Naive thymus-derived CD8-positive, alpha-beta T cell (primary cell): ENCODE results near the gene RITA1. TPM values are rescaled to one million over a fixed set of nuclear protein-coding genes. Genes with fewer than 3 reads are reported as not detected.
A peak's percentile ranks its signal among the peaks of the same experiment; 100 is the strongest.

Experiments
- ATAC-seq, 2 donors: fragments of 150-1000 bp; cut with Tn5 transposase in 1 of 2; sonication (Bioruptor Pico), chemical (Tn5 transposase) in 1 of 2; 1 replicate in 1 of 2; 2 replicates in 1 of 2; pipeline ENCODE4 v1.10.0; 2021; ENCODE audit warnings: mild to moderate bottlenecking in 2 of 2, moderate library complexity in 2 of 2
- POLR2A ChIA-PET: fragments of 350-600 bp; sonication (Branson Sonifier 250); formaldehyde crosslinking; loops from one replicate; lab custom pipeline; 2021; ENCODE audit warnings: antibody characterized with exemption; lab: Charles Lee
- DNase-seq, 10 donors: peaks; one replicate each; pipeline versions ENCODE4 v3.0.0 to v3.0.0-alpha.2; 2020 to 2022
- H3K27ac Mint-ChIP-seq, 10 donors: one replicate each; pipeline ENCODE4 v1.8.0; 2020 to 2022; ENCODE audit warnings: mild to moderate bottlenecking in 10 of 10, mixed read lengths in 10 of 10, moderate library complexity in 4 of 10, inconsistent platforms in 1 of 10
- H3K27me3 Mint-ChIP-seq, 5 donors: one replicate each; pipeline ENCODE4 v1.8.0; 2021 to 2022; ENCODE audit warnings: mixed read lengths in 5 of 5
- H3K36me3 Mint-ChIP-seq, 3 donors: one replicate each; pipeline ENCODE4 v1.8.0; 2020 to 2022; ENCODE audit warnings: mixed read lengths in 3 of 3, mild to moderate bottlenecking in 2 of 3, inconsistent platforms in 1 of 3
- H3K4me1 Mint-ChIP-seq, 4 donors: one replicate each; pipeline ENCODE4 v1.8.0; 2021 to 2022; ENCODE audit warnings: mixed read lengths in 4 of 4
- H3K4me3 Mint-ChIP-seq, 10 donors: one replicate each; pipeline ENCODE4 v1.8.0; 2020 to 2022; ENCODE audit warnings: mild to moderate bottlenecking in 10 of 10, mixed read lengths in 10 of 10, moderate library complexity in 6 of 10, inconsistent platforms in 1 of 10
- H3K9me3 Mint-ChIP-seq, 9 donors: one replicate each; pipeline ENCODE4 v1.8.0; 2020 to 2022; ENCODE audit warnings: mixed read lengths in 9 of 9, mild to moderate bottlenecking in 3 of 9, inconsistent platforms in 1 of 9, moderate library complexity in 1 of 9
- polyA plus RNA-seq, 3 donors: library from polyadenylated mRNA; unstranded; fragments of 300-500 nt; fragmentation: Illumina TruSeq; gene quantifications; one replicate each; pipeline ENCODE4 v1.2.3, GENCODE V29; 2021
- total RNA-seq, 8 experiments: library from RNA in 2 of 8; stranded (reverse) in 2 of 8; gene quantifications; one replicate each; pipeline ENCODE4 v1.2.3 and lab custom pipeline; 2021 to 2026

The RITA1 gene
- total and polyA plus RNA-seq, 5 experiments from 2014 or later = 12.8 to 26.2 (median 22.9) TPM

DNA sequence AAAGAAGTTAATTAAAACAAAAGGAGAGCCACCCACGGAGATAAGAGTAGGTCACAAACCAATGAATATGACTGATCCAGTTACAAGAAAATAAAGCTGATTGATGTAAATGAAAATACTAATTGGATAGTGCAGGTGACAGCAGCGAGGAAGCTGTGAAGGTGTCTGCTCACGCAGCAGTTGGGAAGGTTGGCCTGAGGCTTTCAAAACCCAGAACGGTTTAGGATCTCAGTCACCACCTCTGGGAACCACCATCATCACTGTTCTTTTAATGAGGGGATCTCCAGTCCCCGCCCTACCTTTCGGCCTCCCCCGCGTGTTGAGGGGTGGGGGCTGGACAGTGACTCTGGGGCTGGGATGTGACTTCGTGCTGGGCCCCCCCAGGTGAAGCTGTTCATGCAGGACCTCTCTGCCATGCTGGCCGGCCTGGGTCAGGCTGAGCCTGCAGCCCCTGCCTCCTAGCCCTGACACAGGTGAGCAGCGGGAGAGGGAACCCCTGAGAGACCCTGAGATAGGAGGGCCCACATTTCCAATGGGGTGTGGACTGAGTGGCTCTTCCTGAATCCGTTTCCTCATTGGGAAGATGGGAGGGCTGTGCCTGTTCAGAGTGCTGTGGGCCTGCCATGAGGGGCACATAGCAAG is 28.2 kb upstream of the RITA1 start:
- DNase-seq (no peak), ATAC-seq (no peak)
- Mint-ChIP-seq H3K27me3 (peaks cover 0 to 15% (median 0%) of the 10 kb centered on the region in 5 donors), H3K4me3 (no peak overlapping the region), H3K9me3 (no peaks in the 10 kb centered on the region), H3K36me3 (peaks cover 0 to 44% (median 10%) of the 10 kb centered on the region in 3 donors), H3K27ac (peak overlapping the region in 3 of 10 donors; percentile 19 to 42 (median 30)), H3K4me1 (peaks cover 6 to 32% (median 14%) of the 10 kb centered on the region in 4 donors)
- POLR2A ChIA-PET = no interaction called here

DNA sequence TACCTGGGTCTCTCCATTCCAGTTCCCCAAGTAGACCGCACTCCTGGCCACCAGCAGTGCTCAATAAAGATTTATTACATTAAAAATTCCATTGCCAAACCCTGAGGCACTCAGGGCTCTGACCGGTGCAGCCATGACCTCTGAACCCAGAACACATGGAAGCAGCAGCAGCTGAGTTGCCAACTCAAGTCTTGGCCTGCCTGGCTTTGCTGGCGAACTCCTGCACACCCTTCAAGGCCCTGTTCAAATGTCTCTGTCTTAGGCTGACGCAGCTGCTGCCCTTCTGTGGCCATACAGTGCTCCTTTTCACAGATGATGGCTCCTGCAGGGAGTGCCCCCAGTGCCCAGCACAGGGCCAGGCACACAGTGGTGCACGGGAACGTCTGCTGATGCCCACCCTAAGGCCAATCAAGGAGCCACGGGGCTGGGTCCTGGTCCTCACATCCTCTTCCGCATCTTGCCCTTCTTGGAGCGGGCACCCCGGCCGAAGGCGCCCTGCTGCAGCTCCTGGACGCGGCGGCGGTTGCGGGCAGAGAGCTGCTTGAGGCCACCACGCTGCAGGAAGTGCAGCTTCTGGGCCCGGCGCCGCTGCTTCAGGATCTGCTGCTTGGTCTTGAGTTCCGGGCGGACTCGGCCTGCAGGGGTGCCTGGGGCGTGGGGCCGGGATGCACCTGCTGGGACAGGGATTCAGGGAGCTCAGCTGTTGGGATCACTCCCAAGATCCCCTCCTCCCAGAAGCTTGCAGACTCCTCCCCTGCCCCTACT is 26.9 kb upstream of the RITA1 start:
- ATAC-seq = no peak
- no peaks in the 10 kb centered on the region for H3K9me3 Mint-ChIP-seq
- POLR2A ChIA-PET = no interaction called here
- H3K27ac Mint-ChIP-seq = peak overlapping the region in 1 of 10 donors; percentile 42
- DNase-seq = no peak
- H3K36me3 Mint-ChIP-seq = peaks cover 0 to 55% (median 16%) of the 10 kb centered on the region in 3 donors
- H3K4me3 Mint-ChIP-seq = peak overlapping the region in 1 of 10 donors; percentile 71
- H3K27me3 Mint-ChIP-seq = peaks cover 0 to 13% (median 0%) of the 10 kb centered on the region in 5 donors
- H3K4me1 Mint-ChIP-seq = peaks cover 0 to 23% (median 7%) of the 10 kb centered on the region in 4 donors

DNA sequence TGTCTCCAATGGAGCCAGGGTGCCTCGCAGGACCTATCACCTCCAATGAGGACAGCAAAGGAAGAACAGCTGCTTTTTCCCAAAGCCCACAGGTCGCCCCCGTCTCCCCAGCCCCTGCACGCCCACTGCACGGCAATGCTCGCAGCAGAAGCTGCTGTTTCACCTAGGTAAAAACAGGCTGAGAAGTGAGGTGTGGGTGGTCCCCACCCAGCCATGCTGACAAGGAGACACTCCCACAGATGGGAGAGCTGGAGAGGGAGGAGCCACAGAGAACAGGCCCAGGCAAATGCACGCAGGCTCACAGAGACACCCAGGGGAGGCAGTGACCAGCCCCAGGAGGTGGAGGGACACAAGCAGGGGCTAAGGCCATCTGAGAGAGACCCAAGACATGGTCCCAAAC is 25.6 kb upstream of the RITA1 start:
- Mint-ChIP-seq H3K27me3 (peaks cover 0 to 8% (median 0%) of the 10 kb centered on the region in 5 donors), H3K9me3 (no peaks in the 10 kb centered on the region), H3K36me3 (peaks cover 0 to 63% (median 17%) of the 10 kb centered on the region in 3 donors), H3K4me1 (peaks cover 0 to 15% (median 3%) of the 10 kb centered on the region in 4 donors), H3K4me3 (no peak overlapping the region), H3K27ac (no peak overlapping the region)
- POLR2A ChIA-PET = no interaction called here
- ATAC-seq (no peak), DNase-seq (no peak)

DNA sequence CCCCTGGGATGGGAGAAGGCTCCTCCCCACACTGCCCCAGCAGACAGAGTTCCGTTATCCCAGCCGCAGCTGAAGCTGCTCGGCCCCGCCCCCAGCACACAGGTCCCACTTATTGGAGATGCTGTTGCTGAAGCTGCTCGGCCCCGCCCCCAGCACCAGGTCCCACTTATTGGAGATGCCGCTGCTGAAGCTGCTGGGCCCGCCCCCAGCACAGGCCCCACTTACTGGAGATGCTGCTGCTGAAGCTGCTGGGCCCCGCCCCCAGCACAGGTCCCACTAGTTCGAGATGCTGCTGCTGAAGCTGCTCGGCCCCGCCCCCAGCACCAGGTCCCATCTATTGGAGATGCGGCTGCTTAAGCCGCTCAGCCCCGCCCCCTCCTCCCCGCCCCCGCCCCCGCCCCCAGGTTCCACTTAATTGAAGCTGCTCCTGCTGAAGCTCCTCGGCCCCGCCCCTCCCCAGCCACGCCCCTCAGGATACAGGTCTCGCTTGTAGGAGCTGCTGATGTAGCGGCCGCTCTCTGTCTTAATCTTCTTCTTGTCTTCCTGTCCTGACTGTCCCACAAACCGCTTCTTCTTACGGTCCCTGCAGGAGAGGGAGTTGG is 24.0 kb upstream of the RITA1 start:
- ATAC-seq = no peak

DNA sequence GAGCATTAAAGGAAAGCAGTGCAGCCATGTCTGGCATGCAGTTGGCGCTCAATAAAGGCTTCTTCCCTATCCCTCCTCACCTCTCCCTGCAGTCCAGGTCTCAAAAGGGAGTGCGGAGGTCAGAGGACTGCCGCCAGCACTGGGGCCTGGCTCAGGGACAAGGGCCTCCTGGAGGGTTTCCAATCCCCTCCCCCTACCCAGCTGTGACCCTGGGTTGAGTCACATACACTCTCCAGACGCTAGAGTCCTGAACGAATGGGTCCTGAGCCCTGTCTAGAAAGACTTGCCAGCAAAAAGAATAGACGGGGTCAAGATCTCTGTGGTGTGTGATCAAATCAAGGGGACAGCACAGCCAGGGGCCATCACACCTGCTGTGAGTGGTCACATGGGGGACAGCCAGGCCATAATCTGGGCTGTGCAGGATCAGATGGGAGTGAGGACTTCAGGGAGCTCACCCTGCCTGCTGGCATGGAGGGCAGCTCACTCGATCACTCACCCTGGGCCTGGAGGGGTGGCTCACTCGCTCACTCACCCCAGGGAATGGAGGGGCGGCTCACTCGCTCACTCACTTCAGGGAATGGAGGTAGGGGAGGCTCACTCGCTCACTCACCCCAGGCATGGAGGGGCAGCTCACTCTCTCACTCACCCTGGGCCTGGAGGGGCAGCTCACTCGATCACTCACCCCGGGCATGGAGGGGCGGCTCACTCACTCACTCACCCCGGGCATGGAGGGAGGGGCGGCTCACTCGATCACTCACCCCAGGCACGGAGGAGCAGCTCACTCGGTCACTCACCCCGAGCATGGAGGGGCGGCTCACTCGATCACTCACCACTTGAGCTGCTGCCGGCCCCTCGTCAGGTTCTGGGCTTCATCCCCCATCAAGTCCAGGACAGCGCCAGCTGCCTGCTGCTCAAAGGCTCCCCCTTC is 23.2 kb upstream of the RITA1 start:
- H3K36me3 Mint-ChIP-seq = peaks cover 0 to 83% (median 23%) of the 10 kb centered on the region in 3 donors
- H3K4me1 Mint-ChIP-seq = peaks cover 0 to 2% (median 0%) of the 10 kb centered on the region in 4 donors
- no peaks in the 10 kb centered on the region for H3K9me3 Mint-ChIP-seq
- H3K27ac Mint-ChIP-seq = peak overlapping the region in 1 of 10 donors; percentile 73
- DNase-seq = no peak
- H3K27me3 Mint-ChIP-seq = no peaks in the 10 kb centered on the region
- ATAC-seq = no peak
- POLR2A ChIA-PET = interaction anchor here (0.6 kb wide), 1 partner anchor 108 kb away, joined by 4 read pairs; no protein-coding TSS in a partner anchor
- H3K4me3 Mint-ChIP-seq = no peak overlapping the region

More for the DNA sequence above, 24.0 kb upstream of the RITA1 start:
- Mint-ChIP-seq H3K27me3 (no peaks in the 10 kb centered on the region), H3K9me3 (no peaks in the 10 kb centered on the region), H3K4me3 (no peak overlapping the region), H3K27ac (peak overlapping the region in 1 of 10 donors; percentile 71), H3K36me3 (peaks cover 0 to 77% (median 21%) of the 10 kb centered on the region in 3 donors), H3K4me1 (peaks cover 0 to 5% (median under 1%) of the 10 kb centered on the region in 4 donors)
- DNase-seq = no peak
- POLR2A ChIA-PET = no interaction called here

DNA sequence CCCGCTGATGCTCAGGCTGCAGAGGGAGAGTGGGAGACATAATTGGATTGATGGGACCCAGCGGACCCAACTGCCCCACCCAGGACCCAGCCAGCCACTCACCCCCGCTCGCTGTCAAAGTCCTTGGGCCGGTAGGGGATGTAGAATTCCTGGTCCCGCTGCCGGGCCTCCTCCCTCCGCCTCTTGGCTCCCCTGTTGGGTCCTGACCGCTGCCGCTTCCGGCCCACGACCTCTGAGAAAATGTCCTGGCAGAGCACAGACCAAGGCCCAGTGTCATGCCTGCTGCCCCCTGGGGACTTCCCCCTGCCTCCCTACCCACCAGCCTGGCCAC is 22.5 kb upstream of the RITA1 start:
- no peak for DNase-seq
- no peaks in the 10 kb centered on the region for H3K27me3 Mint-ChIP-seq
- POLR2A ChIA-PET = no interaction called here
- peaks cover 0 to 80% (median 23%) of the 10 kb centered on the region in 3 donors for H3K36me3 Mint-ChIP-seq
- H3K9me3 Mint-ChIP-seq = no peaks in the 10 kb centered on the region
- H3K4me1 Mint-ChIP-seq = peaks cover 0 to 2% (median 0%) of the 10 kb centered on the region in 4 donors
- no peak for ATAC-seq
- no peak overlapping the region for H3K27ac Mint-ChIP-seq
- H3K4me3 Mint-ChIP-seq = no peak overlapping the region

DNA sequence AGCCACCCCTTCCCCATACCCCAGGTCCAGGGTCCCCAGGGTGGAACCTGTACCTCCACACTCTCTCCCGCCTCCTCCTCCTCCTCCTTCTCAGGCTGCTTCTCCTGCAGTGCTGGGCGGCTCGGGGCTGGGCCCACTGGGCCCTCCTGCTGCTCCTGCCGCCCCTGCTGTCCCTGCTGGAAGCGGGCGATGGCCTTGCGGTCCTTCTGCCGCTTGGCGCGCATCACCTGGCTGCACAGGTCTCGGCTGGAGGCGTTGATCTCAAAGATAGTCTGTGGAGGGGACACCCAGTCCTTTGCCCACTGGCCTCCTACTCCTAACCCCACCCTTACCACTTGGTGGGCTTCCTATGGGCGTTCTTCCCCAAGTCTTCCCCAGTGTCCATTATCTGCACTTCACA is 21.5 kb upstream of the RITA1 start:
- DNase-seq = no peak
- Mint-ChIP-seq H3K27me3 (no peaks in the 10 kb centered on the region), H3K4me1 (peaks cover 0 to 2% (median 0%) of the 10 kb centered on the region in 4 donors), H3K36me3 (peaks cover 0 to 78% (median 25%) of the 10 kb centered on the region in 3 donors), H3K9me3 (no peaks in the 10 kb centered on the region), H3K4me3 (no peak overlapping the region), H3K27ac (no peak overlapping the region)
- ATAC-seq = no peak
- POLR2A ChIA-PET = no interaction called here

DNA sequence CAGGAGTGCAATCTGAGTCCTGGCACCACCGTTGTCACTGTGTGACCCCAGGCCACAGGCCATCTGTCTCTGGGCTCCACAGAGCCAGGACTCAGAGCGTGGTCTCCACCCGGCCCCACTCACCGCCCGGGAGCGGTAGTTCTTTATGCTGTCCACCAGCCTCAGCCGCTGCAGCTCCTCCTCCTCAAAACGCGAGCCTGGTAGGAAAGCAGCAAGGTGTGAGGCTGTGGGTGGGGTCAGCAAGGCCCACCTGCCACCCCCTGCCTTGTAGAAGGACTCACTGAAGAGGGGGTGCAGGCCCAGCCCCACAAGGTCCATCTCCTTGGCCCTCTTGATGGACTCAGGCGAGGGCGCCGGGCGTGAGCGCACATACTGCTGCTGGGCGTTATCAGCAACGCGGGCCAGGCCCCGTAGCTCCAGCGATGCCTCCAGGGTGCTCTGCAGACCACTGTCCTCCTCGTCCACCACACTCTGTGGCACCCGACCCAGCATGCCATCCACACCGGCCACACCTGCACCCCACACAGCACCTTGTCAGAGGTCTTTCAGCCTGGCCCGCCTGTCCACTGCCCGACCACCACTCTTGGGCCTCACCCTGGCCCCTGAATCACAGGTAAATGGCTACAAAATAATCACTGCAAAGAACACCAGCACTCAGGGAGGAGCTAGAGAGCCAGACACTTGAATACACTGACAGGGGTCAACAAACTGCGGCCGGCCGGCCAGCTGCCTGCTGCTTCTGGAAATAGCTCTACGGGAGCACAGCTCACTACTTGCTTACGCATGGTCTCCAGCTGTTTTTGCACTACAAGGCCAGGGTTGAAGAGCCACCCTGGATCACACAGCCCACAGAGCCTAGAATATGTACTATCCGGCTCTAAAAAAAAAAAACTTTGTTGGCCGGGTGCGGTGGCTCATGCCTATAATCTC is 19.7 kb upstream of the RITA1 start:
- ATAC-seq = no peak
- DNase-seq = no peak
- Mint-ChIP-seq H3K4me3 (no peak overlapping the region), H3K36me3 (peaks cover 2 to 80% (median 31%) of the 10 kb centered on the region in 3 donors), H3K27me3 (no peaks in the 10 kb centered on the region), H3K4me1 (peaks cover 0 to 2% (median 0%) of the 10 kb centered on the region in 4 donors), H3K9me3 (no peaks in the 10 kb centered on the region), H3K27ac (peak overlapping the region in 1 of 10 donors; percentile 10)
- POLR2A ChIA-PET = no interaction called here

DNA sequence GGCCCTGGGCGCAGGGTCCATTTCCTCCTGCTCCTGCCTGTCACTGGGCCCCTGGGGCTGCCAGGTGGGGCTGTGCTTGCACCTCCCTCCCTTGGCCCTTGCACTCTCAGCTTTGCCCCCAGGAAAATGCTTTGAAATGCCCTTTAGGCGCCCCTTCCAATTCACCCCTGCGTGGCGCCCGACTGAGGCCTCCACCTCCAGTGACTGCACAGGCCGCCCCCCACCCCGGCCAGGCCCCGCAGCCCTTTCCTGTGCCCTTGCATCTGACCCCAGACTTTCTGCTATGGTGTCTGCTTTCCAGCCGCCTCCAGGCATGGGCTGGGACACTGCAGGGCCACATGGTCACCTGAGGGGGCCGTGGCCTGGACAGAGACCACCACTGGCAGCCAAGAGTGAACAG is 17.7 kb upstream of the RITA1 start:
- no peaks in the 10 kb centered on the region for H3K27me3 Mint-ChIP-seq
- peaks cover 7 to 84% (median 41%) of the 10 kb centered on the region in 3 donors for H3K36me3 Mint-ChIP-seq
- POLR2A ChIA-PET = no interaction called here
- no peak overlapping the region for H3K4me3 Mint-ChIP-seq
- ATAC-seq (no peak), DNase-seq (no peak)
- H3K27ac Mint-ChIP-seq = no peak overlapping the region
- peaks cover 0 to 11% (median 2%) of the 10 kb centered on the region in 4 donors for H3K4me1 Mint-ChIP-seq
- H3K9me3 Mint-ChIP-seq = no peaks in the 10 kb centered on the region

DNA sequence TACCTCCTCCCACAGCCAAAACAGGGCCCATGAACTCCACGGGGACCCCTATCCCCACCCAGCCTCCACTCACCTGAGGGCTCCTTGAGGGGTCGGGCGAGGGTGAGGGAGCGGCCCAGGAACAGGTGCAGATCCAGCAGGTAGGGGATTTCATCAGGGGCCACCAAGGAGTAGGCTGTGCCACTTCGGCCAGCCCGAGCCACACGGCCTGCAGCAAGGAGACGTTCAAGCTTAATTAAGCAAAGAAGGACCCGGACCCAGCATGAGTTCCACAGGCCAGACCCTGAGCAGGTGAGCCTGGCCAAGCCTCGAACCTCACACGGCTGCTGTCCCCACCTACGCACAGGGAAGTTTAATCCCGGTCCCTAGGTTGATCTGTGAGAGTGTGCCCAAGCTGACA is 15.8 kb upstream of the RITA1 start:
- no peaks in the 10 kb centered on the region for H3K9me3 Mint-ChIP-seq
- no peak for DNase-seq
- no peaks in the 10 kb centered on the region for H3K27me3 Mint-ChIP-seq
- H3K4me3 Mint-ChIP-seq = no peak overlapping the region
- H3K4me1 Mint-ChIP-seq = peaks cover 2 to 17% (median 5%) of the 10 kb centered on the region in 4 donors
- H3K27ac Mint-ChIP-seq = no peak overlapping the region
- no peak for ATAC-seq
- POLR2A ChIA-PET = no interaction called here
- peaks cover 7 to 87% (median 40%) of the 10 kb centered on the region in 3 donors for H3K36me3 Mint-ChIP-seq

DNA sequence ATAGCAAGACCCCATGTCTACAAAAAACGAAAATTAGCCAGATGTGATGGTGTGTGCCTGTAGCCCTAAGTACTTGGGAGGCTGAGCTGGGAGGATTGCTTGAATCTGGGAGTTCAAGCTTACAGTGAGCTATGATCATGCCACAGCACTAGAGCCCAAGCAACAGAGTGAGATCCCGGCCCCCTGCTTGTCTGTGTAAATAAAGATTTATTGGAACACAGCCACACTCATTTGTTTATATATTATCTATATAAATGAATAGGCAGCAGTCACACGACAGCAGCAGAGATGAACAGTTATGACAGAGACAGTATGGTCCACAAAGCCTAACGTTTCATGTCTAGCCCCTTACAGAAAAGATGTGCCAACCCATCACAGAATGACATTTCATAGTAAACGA is 15.1 kb upstream of the RITA1 start:
- Mint-ChIP-seq H3K36me3 (peaks cover 7 to 87% (median 44%) of the 10 kb centered on the region in 3 donors), H3K9me3 (no peaks in the 10 kb centered on the region), H3K27me3 (no peaks in the 10 kb centered on the region), H3K4me1 (peaks cover 2 to 17% (median 8%) of the 10 kb centered on the region in 4 donors), H3K4me3 (no peak overlapping the region), H3K27ac (peak overlapping the region in 1 of 10 donors; percentile 77)
- POLR2A ChIA-PET = no interaction called here
- DNase-seq = no peak
- no peak for ATAC-seq
